NCI-H524 treated with DMSO at 0.1 percent for 48 hours (cell line): ENCODE measurements around the gene CNTD1.

Experiments
- DNase-seq: peaks from one replicate; lab custom pipeline; 2025; lab: John Stamatoyannopoulos, UW

The CNTD1 gene

DNA sequence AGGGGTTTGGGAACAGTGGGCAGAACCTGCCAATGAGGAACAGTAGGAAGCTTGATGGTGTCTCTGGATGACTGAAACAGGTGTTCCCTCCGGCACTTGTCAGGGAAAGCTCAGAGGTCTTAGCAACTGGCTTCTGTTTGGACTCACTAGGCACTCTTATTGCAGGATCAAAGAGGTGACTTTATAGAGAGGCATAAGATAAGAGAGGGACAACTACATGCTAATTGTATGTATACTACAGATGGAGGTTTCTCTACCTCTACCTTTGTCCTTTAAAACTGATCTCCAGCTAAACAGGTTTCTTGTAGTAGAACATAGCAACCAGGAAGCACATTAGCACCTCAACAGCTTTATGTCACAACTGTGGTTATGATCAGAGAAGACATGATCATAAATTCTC is 7.6 kb downstream of the CNTD1 start:
- DNase-seq, result no peak

DNA sequence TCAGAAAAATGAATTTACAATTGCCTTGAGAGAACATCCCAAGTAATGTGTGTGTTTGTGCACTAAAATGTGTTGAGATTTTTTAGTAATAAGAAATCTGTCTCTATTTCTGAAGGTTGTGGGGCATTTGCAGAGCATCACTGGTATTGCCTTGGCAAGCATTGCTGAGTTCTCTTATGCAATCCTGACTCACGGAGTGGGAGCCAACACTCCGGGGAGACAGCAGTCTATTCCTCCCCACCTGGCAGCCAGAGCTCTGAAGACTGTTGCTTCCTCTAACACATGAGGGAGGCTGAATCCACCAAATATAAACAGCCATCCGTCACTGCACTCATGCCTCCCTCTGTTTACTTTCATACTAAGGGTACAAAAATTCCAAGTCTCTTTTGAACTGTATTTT is 10.6 kb downstream of the CNTD1 start:
- DNase-seq, result no peak

DNA sequence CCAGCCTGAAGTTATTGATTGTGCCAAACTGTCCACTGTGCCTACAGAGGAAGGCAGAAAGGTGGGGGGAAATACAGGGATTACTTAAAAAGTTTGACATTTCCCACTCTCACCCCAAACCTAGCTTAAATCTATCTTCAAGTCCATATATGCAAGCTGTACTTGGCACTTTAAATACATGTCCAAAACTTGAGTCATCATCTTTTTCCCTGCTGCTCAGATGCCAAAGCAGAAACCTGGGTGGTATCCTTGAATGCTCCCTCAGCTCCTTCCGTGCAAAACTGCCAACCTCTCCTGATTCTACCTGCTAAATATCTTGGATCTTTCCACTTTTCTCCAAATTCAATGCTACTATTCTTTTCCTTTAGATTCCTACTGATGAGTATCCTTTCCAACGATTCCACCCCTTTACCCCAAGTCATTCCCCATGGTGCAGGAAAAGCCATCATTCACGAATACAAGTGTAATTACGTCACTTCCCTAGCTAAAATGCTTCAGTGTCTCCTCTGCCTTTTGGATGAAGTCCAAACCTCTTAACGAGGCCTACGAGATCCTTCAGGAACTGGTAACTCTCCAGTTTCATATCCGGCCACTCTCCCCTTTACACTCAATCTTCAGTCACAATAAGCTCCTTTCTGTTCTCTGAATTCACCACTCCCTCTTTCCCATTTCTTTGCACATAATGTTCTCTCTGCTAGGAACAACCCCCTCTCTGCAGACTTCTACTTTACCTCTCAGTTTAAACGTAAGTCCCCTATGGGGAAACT is 16.2 kb downstream of the CNTD1 start:
- DNase-seq, result no peak

GRCh38 chr17:42817866-42818265 is 19.2 kb downstream of the CNTD1 start:
- DNase-seq, result no peak

GRCh38 chr17:42818379-42818778 is 19.7 kb downstream of the CNTD1 start:
- no peak for DNase-seq

- peak; percentile 3 for DNase-seq
Measured at GRCh38 chr17:42819939-42820535, 21.4 kb downstream of the CNTD1 start.

DNA sequence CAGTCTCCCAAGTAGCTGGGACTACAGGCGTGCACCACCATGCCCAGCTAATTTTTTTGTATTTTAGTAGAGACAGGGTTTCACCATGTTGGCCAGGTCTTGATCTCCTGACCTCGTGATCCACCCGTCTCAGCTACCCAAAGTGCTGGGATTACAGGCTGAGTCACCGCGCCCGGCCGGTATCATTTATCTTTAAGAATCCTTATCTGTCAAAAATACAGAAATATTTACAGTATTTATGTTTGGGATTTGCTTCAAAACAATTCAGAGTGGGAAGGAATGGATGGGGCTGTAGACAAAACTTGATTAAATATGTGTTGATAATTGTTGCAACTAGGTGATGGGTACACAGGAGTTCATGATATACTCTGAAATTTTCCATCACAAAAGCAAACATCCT is 22.5 kb downstream of the CNTD1 start:
- no peak for DNase-seq

- no peak for DNase-seq
Measured at GRCh38 chr17:42827472-42827871, 28.8 kb downstream of the CNTD1 start.

- no peak for DNase-seq
Measured at GRCh38 chr17:42830971-42831370, 32.3 kb downstream of the CNTD1 start.

- DNase-seq, result no peak
Measured at GRCh38 chr17:42832213-42832933, 33.7 kb downstream of the CNTD1 start.

GRCh38 chr17:42832934-42833766 is 34.5 kb downstream of the CNTD1 start, which contains the start of gene PSME3:
PSME3 (plus strand) TSS chr17:42833397; CDS start chr17:42833632, 235 bp downstream.
- peak; percentile 19 for DNase-seq

DNA sequence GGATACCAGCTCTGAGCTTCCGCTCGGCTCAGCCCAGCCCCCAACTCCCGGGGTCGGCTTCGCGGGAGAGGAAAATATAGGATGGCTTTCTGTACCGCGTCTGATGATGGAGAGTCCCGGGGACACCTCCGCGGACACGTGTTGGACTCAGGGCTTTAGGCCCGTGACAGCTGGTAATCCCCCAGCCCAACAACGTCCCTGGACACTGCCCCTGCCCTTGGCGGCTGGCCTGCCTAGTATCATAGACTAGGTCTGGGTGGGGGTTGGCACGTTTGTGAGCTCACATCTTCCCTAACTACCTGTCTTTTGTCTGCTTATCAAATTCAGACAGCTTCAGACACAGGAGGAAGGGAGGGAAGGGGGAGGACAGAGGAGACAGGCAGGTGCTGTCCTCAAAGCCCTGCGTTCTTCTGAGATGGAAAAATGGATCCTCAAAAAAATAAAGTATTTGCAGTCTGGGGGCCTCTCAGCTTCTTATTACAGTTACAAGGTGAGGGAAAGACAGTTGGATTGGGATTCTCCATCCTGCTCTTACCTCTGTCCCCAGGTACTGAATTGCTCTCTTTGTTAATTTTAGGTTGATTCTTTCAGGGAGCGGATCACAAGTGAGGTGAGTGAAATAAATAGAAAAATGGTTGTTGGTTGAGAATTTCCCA is 35.2 kb downstream of the CNTD1 start:
- DNase-seq, result no peak

DNA sequence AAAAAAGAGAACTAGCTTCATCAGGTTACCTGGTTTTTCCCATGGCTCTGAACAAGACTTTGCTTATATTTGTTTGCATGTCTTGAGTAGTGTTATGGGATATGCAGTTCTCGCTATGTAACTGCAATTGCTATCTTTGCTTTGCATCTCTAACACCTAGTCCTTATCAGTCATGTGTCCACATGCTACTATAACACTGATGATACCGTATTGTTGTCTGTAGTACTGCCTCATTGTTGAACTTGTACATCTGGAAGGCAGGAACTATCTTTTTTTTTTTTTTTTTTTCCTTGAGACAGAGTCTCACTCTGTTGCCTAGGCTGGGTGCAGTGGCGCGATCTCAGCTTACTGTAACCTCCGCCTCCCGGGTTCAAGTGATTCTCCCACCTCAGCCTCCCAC is 37.1 kb downstream of the CNTD1 start:
- no peak for DNase-seq

GRCh38 chr17:42841975-42842685 is 43.5 kb downstream of the CNTD1 start:
- no peak for DNase-seq

DNA sequence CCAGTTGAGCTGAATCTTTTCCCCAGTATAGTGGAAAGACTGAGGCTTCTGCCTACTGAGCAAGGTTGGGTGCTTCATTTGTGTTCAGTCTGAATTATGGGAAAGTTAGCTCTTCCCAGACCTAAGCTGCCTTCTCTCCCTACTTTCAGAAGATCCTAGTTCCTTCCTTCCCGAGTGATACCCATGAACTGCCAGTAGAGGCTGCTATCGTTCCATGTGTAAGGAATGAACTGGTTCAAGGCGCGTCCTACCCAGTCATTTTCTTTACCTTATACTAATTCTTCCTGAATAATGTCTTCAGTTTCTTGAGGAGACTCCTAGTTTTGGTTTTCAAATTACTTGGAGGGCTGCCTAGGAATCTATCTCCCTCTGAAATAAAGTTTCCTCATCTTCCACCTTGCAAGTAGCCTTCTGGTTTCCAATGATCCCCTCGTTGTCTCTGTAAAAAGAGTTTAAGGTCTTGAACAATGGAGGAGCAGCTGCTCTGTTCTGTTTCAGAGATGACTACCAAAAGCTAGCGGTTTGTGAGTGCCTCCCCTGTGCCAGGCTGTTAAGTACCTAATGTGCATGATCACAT is 44.8 kb downstream of the CNTD1 start:
- DNase-seq, result peak; percentile 2

GRCh38 chr17:42844271-42844670 is 45.6 kb downstream of the CNTD1 start, which contains the start of gene AOC2:
AOC2 (plus strand) TSS chr17:42844580; CDS start chr17:42844627, 47 bp downstream.
- no peak for DNase-seq

- DNase-seq, result no peak
Measured at GRCh38 chr17:42844761-42845555, 46.3 kb downstream of the CNTD1 start.

DNA sequence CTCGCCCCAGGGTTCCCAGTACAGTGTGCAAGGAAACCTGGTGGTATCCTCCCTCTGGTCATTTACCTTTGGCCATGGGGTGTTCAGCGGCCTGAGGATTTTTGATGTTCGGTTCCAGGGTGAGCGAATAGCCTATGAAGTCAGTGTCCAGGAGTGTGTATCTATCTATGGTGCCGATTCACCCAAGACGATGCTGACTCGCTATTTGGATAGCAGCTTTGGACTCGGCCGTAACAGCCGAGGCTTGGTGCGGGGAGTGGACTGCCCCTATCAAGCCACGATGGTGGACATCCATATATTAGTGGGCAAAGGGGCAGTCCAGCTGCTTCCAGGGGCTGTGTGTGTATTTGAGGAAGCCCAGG is 46.9 kb downstream of the CNTD1 start:
- DNase-seq, result no peak

- DNase-seq, result no peak
Measured at GRCh38 chr17:42845918-42846593, 47.4 kb downstream of the CNTD1 start.
